Measurements from ENCODE around the gene ATP8B3. TPM values are rescaled to one million over a fixed set of nuclear protein-coding genes. Genes with fewer than 3 reads are reported as not detected.

ATP8B3 gene
- total RNA-seq, 1 donor: 0.86 TPM

DNA sequence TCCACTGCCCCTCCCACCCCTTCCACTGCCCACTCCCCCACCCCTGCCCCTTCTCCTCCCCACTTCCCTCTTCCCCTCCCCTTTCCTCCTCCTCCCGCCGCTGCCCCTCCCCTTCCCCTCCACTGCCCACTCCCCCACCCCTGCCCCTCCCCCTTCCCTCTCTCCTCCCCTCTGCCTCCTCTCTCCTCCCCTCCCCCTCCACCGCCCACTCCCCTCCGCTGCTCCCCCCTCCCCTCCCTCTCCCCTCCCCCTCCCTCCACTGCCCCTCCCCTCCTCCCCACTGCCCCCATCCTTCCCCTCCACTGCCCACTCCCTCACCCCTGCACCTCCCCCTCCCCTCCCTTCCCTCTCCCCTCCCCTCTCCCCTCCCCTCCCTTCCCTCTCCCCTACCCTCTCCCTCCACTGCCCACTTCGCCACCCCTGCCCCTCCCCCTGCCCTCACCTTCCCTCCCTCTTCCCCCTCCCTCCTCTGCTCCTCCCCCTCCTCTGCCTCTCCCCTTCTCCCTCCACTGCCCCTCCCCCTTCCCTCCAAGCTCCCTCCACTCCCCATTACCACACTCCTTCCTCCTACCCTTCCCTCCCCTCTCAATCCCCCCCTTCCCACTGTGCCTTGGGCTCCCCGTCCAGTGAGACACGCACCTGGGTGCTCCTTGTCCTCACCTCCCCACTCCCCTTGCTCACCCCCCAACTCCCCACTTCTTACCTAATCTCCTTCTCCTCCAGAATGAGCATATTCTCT lies 21.9 kb downstream of the ATP8B3 start:
- no peak overlapping the region for H3K4me3 ChIP-seq (ENCODE audit: low read depth, low read length)
- TF ChIP-seq, protein P1, sequence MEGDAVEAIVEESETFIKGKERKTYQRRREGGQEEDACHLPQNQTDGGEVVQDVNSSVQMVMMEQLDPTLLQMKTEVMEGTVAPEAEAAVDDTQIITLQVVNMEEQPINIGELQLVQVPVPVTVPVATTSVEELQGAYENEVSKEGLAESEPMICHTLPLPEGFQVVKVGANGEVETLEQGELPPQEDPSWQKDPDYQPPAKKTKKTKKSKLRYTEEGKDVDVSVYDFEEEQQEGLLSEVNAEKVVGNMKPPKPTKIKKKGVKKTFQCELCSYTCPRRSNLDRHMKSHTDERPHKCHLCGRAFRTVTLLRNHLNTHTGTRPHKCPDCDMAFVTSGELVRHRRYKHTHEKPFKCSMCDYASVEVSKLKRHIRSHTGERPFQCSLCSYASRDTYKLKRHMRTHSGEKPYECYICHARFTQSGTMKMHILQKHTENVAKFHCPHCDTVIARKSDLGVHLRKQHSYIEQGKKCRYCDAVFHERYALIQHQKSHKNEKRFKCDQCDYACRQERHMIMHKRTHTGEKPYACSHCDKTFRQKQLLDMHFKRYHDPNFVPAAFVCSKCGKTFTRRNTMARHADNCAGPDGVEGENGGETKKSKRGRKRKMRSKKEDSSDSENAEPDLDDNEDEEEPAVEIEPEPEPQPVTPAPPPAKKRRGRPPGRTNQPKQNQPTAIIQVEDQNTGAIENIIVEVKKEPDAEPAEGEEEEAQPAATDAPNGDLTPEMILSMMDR (IDR thresholded peaks at IDR 0.05; ENCODE audit: insufficient read depth, low read depth, low read length): no peak
- DNase-seq (ENCODE audit: low read depth): no peak

- DNase-seq (ENCODE audit: low read depth): no peak
Measured at GRCh38 chr19:1789261-1790041, 22.6 kb downstream of the ATP8B3 start.

DNA sequence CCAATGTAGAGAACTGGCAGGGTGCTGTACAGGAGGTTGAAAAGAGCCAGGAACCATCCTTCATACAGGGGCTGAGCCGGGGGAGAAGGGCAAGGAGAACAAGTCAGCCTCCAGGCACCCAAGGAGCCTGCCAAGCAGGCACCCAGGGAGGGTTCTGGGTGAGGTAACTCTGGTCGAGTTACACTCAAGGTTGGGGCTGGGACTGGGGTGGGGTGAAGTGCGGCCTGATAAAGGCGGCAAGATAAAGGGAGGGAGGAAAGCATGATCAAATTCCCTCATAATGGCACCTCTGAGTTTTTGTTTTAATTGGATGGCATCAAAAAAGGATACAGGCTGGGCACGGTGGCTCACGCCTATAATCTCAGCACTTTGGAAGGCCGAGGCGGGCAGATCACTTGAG lies 25.0 kb downstream of the ATP8B3 start:
- DNase-seq (ENCODE audit: low read depth): no peak
- no peak overlapping the region for H3K4me3 ChIP-seq (ENCODE audit: low read depth, low read length)
- TF ChIP-seq, protein P1 (IDR thresholded peaks at IDR 0.05; ENCODE audit: insufficient read depth, low read depth, low read length): no peak

More at GRCh38 chr19:1789261-1790041, 22.6 kb downstream of the ATP8B3 start:
- no peak overlapping the region for H3K4me3 ChIP-seq (ENCODE audit: low read depth, low read length)
- TF ChIP-seq, protein P1 (IDR thresholded peaks at IDR 0.05; ENCODE audit: insufficient read depth, low read depth, low read length): no peak

- H3K4me3 ChIP-seq (ENCODE audit: low read depth, low read length): no peak overlapping the region
- TF ChIP-seq, protein P1 (IDR thresholded peaks at IDR 0.05; ENCODE audit: insufficient read depth, low read depth, low read length): no peak
- DNase-seq (ENCODE audit: low read depth): no peak
Measured at GRCh38 chr19:1786668-1787067, 25.4 kb downstream of the ATP8B3 start.

GRCh38 chr19:1785310-1785709 lies 26.8 kb downstream of the ATP8B3 start:
- no peak overlapping the region for H3K4me3 ChIP-seq (ENCODE audit: low read depth, low read length)
- no peak for DNase-seq (ENCODE audit: low read depth)
- TF ChIP-seq, protein P1 (IDR thresholded peaks at IDR 0.05; ENCODE audit: insufficient read depth, low read depth, low read length): no peak

DNA sequence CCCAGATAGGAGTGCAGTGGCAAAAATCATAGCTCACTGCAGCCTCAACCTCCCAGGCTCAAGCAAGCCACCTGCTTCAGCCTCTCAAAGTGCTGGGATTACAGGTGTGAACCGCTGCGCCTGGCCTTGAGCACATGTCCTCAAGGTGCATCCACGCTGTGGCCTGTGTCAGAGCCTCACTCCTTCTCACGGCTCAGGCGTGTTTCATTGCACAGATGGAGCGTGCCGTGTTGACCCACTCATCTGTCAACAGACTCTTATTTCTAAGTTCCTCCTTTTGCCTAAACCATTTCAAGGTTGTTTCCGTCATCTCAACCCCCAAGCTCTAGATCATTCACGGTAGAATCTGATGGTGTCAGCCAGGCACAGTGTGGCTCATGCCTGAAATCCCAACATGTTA lies 28.2 kb downstream of the ATP8B3 start:
- TF ChIP-seq, protein P1 (IDR thresholded peaks at IDR 0.05; ENCODE audit: insufficient read depth, low read depth, low read length): no peak
- H3K4me3 ChIP-seq (ENCODE audit: low read depth, low read length): no peak overlapping the region
- DNase-seq (ENCODE audit: low read depth): no peak
